ENCODE measurements around the gene SLC43A2.
"Not testable (repeated sequence)": the region's sequence is repeated elsewhere in the genome, so short reads cannot be mapped to it uniquely, and the experiment has no call there.

The SLC43A2 gene

DNA sequence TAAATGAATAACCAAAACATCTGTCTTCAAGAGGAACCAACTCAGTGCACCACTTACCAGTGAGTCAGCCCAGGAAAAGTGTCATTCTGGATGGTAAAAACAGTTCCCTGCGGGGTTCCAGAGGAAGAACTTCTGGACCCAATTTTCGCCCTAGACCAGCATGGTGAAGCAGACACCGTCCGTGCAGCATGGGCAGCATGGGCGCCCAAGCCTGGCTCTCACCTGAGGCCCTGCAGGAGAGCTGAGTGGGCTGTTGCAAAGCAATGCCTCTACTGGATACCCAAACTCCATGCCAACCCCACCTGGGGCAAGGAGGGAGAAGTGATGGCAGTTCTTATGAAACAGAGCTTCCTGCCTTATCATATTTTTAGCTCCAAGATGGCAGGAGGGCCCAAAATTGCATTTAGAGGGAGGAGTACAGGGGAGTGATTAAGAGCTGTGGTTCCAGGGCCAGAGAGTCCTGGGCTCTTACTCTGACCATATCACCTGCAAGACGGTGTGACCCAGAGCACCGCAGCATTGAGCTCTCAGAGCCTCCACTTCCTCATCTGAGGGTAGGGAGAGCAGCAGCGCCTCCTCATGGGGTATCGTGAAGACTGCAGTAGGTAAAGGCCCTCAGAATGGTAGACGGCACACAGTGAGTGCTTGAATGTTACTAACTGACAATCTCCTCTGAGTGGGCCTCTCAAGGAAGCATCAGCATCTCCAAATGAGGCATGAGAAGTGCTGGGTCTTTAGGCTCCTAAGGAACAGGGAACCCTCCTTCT is 95.6 kb downstream of the SLC43A2 start:
- no peak for DNase-seq

- no peak for DNase-seq
These were observed 98.8 kb downstream of the SLC43A2 start for GRCh38 chr17:1529863-1530262.

DNA sequence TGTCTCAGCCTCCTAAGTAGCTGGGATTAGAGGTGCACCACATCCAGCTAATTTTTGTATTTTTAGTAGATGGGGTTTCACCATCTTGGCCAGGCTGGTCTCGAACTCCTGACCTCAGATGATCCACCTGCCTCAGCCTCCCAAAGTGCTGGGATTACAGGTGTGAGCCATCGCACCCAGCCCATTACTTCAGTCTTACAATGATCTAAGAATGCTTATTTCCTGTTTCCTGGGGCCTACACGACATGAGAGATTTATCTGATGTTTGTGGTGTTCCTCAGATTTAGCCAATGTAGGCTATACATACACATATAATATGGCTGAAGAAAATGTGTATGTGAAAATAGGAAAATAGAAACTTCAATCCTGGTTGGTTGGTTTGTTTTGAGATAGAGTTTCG is 101.8 kb downstream of the SLC43A2 start:
- DNase-seq, result not testable (repeated sequence)

DNA sequence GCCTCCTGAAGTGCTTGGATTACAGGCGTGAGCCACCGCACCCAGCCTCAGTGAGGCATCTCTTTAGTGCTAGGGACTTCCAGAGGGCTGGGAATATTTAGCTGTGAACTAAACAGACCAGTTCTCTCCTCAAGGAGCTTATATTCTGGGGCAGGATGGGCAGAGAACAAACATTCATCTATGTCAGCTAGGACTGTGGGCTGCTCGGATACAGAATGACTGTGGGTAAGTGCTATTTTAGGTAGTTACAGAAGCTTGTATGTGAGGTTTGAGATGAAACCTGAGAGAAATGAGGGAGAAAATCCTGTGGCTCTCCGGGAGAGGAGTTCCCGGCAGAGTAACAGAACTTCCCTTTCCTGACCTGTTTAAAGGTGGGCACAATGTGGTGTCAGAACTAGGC is 106.0 kb downstream of the SLC43A2 start:
- no peak for DNase-seq

DNA sequence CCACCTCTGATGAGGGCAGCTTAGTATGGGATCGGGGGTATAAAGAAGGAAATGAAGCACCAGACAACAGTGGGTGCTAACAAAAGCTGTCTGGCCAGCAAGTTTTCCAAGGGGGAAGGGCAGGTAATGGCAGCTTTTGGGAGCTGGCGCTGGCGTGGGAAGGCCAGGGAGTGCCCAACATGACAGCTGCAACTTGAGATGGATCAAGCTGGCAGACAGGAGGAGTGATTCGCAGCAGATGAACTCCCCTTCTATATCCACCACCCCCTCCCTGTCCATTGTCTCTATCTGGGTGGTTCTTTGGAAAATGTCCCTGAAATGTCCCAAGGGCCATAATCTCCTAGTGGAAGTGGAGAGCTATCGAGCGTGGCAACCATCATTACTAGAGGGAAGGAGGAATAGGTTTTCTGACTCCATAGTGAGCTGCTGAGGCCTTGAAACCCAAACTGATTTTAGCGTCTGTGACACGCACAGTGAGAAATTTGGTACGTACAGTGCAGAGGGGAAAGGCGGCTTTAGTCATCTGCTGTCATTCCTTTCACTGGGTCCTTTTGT is 107.5 kb downstream of the SLC43A2 start:
- no peak for DNase-seq

DNA sequence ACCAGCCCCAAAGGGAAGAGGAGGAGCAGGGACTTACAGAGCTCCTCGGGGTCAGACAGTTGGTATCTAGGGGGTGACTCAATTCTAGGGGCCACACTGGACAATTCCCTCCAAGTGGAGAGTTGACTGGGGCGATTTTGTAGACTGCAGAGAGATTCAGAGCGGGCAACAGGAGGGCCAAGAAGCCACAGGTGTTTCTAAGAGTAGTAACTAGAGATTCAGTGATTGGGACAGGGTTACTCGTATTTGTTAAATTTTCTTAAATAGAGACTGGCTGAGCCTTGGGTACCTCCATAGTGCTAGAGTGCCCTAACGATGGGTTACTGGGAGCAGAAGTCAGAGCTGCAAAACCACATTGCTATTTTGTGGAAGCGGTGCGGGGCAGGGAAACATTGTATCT is 109.0 kb downstream of the SLC43A2 start:
- DNase-seq, result no peak

All from GOT3 (cell line).